ENCODE data around the gene CMSS1.

DNA sequence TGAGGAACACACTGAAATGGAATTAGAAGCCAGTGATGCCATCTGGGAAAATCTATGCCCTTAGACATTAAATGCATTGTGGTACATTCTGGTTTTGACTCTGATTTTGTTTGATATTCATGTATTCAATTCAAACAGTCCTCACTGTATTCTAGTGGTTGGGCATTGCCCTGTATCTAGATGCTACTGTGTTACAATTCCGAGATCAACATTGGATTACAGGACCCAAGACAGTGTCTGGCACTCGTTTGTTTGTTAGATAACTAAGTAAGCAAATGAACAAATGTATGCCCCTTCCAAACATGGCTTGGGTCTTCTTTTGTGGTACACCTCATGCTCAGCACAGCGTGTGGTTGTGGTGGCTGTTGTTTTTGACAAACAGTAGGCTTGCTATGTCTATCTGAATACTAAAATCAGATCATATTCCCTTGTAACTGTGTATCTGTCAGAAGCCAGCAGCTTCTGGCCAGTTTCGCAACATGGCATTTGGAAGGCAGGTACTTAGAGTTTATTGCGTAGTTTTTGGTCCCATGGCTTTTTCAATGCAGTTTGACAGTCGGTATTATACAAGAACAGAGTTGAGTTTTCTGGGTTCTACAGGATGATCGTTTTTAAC, 290.9 kb downstream of the CMSS1 start:
- TF ChIP-seq, protein P1, sequence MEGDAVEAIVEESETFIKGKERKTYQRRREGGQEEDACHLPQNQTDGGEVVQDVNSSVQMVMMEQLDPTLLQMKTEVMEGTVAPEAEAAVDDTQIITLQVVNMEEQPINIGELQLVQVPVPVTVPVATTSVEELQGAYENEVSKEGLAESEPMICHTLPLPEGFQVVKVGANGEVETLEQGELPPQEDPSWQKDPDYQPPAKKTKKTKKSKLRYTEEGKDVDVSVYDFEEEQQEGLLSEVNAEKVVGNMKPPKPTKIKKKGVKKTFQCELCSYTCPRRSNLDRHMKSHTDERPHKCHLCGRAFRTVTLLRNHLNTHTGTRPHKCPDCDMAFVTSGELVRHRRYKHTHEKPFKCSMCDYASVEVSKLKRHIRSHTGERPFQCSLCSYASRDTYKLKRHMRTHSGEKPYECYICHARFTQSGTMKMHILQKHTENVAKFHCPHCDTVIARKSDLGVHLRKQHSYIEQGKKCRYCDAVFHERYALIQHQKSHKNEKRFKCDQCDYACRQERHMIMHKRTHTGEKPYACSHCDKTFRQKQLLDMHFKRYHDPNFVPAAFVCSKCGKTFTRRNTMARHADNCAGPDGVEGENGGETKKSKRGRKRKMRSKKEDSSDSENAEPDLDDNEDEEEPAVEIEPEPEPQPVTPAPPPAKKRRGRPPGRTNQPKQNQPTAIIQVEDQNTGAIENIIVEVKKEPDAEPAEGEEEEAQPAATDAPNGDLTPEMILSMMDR (IDR thresholded peaks at IDR 0.05), result no peak
- no peak for TF ChIP-seq POLR2A (IDR thresholded peaks at IDR 0.05)

Measured in Peyer's patch (tissue), 4 donors.